ENCODE results near the gene EBI3. TPM values are rescaled to one million over a fixed set of nuclear protein-coding genes. Genes with fewer than 3 reads are reported as not detected.

EBI3 gene
- total RNA-seq, 1 experiment from 2014 or later, result 3.0 TPM

DNA sequence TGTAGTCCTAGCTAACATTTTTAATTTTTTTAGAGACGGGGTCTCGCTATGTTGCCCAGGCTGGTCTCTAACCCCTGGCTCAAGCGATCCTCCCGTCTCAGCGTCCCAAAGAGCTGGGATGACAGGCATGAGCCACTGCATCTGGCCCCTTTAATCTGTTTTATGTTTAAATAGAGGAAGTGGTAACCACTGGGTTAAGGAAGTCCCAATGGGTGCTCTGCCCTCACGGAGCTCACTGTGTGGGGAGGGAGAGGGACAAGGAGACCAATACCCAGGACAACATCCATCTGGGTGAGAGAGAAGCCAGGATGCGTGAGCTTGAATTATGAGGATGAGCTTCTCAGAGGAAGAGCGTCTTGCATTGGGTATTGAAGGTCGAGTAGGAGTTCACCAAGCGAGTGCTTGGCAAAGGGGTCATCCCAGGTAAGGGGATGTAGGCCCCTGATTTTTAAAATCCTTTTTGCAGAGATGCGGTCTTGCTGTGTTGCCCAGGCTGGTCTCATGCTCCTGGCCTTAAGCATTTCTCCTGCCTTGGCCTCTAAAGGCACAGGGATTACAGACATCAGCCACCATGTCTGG is 31.4 kb downstream of the EBI3 start:
- Histone ChIP-seq H3K9me3 (ENCODE audit: control insufficient read depth, insufficient read depth, low read depth, low read length) (no peaks in the 10 kb centered on the region), H3K27ac (ENCODE audit: low read length) (no peak overlapping the region), H3K4me1 (ENCODE audit: control insufficient read depth, insufficient read depth, low read length) (no peaks in the 10 kb centered on the region), H3K36me3 (ENCODE audit: control insufficient read depth, insufficient read depth, low read length) (no peaks in the 10 kb centered on the region), H3K4me3 (ENCODE audit: low read depth in 2 of 2, low read length in 2 of 2) (no peak overlapping the region), H3K27me3 (ENCODE audit: control insufficient read depth, insufficient read depth, low read length) (no peaks in the 10 kb centered on the region)
- ChIA-PET POLR2A (no interaction called here), CTCF (interaction anchor here (0.6 kb wide), 1 partner anchor 676 kb away, joined by 6 read pairs; the partner anchor contains the start of gene GIPC3)
- DNase-seq (ENCODE audit: low read depth, low spot score), result no peak
- ATAC-seq, result no peak
- no peak for TF ChIP-seq POLR2AphosphoS5 (IDR thresholded peaks at IDR 0.05; ENCODE audit: low read depth, low read length)
- intact Hi-C loops (cut with micrococcal nuclease; ENCODE audit: unreplicated experiment), result no loop called here
- in situ Hi-C loops (cut with HindIII; ENCODE audit: low pct_unique_long_range_greater_than_20kb, low sequenced_read_pairs), result no loop called here
- BruUV-seq (replicated peaks), result no TSS peak

DNA sequence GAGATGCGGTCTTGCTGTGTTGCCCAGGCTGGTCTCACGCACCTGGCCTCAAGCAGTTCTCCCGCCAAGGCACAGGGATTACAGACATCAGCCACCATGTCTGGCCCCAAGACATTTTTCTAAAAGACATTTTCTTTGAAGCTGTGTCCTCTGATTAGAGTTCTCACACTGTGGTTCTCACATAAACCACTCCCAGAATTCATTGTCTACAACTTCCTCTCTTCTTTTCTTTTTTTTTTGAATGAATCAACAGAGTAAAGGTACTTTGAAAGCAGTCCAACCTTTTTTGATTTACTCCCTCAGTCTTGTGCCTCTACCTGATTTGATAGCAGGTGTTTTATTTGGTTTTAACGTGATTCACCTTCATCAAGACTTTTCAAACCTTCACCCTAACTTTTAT is 35.5 kb downstream of the EBI3 start:
- Histone ChIP-seq H3K36me3 (ENCODE audit: control insufficient read depth, insufficient read depth, low read length) (no peaks in the 10 kb centered on the region), H3K27ac (ENCODE audit: low read length) (no peak overlapping the region), H3K9me3 (ENCODE audit: control insufficient read depth, insufficient read depth, low read depth, low read length) (no peaks in the 10 kb centered on the region), H3K4me3 (ENCODE audit: low read depth in 2 of 2, low read length in 2 of 2) (no peak overlapping the region), H3K27me3 (ENCODE audit: control insufficient read depth, insufficient read depth, low read length) (no peaks in the 10 kb centered on the region), H3K4me1 (ENCODE audit: control insufficient read depth, insufficient read depth, low read length) (no peaks in the 10 kb centered on the region)
- in situ Hi-C loops (cut with HindIII; ENCODE audit: low pct_unique_long_range_greater_than_20kb, low sequenced_read_pairs) (no loop called here), intact Hi-C loops (cut with micrococcal nuclease; ENCODE audit: unreplicated experiment) (no loop called here)
- DNase-seq (ENCODE audit: low read depth, low spot score) (no peak), ATAC-seq (no peak)
- ChIA-PET POLR2A (no interaction called here), CTCF (interaction anchor here (0.6 kb wide), 1 partner anchor 78 kb away, joined by 5 read pairs; no protein-coding TSS in a partner anchor)
- TF ChIP-seq SIN3A (IDR thresholded peaks at IDR 0.05; ENCODE audit: borderline replicate concordance, insufficient read depth, low read depth, low read length), result no peak
- TF ChIP-seq, protein P1, sequence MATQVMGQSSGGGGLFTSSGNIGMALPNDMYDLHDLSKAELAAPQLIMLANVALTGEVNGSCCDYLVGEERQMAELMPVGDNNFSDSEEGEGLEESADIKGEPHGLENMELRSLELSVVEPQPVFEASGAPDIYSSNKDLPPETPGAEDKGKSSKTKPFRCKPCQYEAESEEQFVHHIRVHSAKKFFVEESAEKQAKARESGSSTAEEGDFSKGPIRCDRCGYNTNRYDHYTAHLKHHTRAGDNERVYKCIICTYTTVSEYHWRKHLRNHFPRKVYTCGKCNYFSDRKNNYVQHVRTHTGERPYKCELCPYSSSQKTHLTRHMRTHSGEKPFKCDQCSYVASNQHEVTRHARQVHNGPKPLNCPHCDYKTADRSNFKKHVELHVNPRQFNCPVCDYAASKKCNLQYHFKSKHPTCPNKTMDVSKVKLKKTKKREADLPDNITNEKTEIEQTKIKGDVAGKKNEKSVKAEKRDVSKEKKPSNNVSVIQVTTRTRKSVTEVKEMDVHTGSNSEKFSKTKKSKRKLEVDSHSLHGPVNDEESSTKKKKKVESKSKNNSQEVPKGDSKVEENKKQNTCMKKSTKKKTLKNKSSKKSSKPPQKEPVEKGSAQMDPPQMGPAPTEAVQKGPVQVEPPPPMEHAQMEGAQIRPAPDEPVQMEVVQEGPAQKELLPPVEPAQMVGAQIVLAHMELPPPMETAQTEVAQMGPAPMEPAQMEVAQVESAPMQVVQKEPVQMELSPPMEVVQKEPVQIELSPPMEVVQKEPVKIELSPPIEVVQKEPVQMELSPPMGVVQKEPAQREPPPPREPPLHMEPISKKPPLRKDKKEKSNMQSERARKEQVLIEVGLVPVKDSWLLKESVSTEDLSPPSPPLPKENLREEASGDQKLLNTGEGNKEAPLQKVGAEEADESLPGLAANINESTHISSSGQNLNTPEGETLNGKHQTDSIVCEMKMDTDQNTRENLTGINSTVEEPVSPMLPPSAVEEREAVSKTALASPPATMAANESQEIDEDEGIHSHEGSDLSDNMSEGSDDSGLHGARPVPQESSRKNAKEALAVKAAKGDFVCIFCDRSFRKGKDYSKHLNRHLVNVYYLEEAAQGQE (IDR thresholded peaks at IDR 0.05; ENCODE audit: insufficient read depth in 1 of 2, low read depth in 2 of 2, low read length in 1 of 2), result no peak
- TF ChIP-seq, protein P2, sequence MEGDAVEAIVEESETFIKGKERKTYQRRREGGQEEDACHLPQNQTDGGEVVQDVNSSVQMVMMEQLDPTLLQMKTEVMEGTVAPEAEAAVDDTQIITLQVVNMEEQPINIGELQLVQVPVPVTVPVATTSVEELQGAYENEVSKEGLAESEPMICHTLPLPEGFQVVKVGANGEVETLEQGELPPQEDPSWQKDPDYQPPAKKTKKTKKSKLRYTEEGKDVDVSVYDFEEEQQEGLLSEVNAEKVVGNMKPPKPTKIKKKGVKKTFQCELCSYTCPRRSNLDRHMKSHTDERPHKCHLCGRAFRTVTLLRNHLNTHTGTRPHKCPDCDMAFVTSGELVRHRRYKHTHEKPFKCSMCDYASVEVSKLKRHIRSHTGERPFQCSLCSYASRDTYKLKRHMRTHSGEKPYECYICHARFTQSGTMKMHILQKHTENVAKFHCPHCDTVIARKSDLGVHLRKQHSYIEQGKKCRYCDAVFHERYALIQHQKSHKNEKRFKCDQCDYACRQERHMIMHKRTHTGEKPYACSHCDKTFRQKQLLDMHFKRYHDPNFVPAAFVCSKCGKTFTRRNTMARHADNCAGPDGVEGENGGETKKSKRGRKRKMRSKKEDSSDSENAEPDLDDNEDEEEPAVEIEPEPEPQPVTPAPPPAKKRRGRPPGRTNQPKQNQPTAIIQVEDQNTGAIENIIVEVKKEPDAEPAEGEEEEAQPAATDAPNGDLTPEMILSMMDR (IDR thresholded peaks at IDR 0.05), result no peak
- no peak for TF ChIP-seq TCF7L2 (IDR thresholded peaks at IDR 0.05; ENCODE audit: low read depth, low read length)
- TF ChIP-seq POLR2AphosphoS5 (IDR thresholded peaks at IDR 0.05; ENCODE audit: low read depth, low read length), result no peak
- no TSS peak for BruUV-seq (replicated peaks)

DNA sequence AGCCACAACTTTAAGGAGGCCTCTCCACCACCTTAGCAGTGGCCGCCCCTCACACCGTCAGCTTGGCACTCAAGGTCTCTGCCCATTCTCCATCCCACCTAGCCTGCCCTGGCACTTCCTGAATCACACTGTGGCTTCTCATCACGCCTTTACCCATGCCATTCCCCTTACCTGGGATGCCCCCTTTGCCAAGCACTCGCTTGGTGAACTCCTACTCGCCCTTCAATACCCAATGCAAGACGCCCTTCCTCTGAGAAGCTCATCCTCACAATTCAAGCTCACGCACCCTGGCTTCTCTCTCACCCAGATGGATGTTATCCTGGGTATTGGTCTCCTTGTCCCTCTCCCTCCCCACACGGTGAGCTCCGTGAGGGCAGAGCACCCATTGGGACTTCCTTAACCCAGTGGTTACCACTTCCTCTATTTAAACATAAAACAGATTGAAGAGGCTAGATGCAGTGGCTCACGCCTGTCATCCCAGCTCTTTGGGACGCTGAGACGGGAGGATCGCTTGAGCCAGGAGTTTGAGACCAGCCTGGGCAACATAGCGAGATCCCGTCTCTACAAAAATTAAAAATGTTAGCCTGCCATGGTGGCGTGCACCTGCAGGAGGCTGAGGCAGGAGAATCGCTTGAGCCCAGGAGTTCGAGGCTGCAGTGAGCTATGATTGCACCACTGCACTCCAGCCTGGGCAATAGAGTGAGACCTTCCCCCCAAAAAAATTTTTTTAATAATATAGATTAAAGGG is 37.1 kb downstream of the EBI3 start:
- Histone ChIP-seq H3K4me1 (ENCODE audit: control insufficient read depth, insufficient read depth, low read length) (no peaks in the 10 kb centered on the region), H3K36me3 (ENCODE audit: control insufficient read depth, insufficient read depth, low read length) (no peaks in the 10 kb centered on the region), H3K9me3 (ENCODE audit: control insufficient read depth, insufficient read depth, low read depth, low read length) (no peaks in the 10 kb centered on the region), H3K27ac (ENCODE audit: low read length) (no peak overlapping the region), H3K4me3 (ENCODE audit: low read depth in 2 of 2, low read length in 2 of 2) (no peak overlapping the region), H3K27me3 (ENCODE audit: control insufficient read depth, insufficient read depth, low read length) (no peaks in the 10 kb centered on the region)
- no peak for ATAC-seq
- BruUV-seq (replicated peaks), result no TSS peak
- intact Hi-C loops (cut with micrococcal nuclease; ENCODE audit: unreplicated experiment) (loop anchor here (2.0 kb wide), 1 partner anchor 84 kb away; no protein-coding TSS in a partner anchor), in situ Hi-C loops (cut with HindIII; ENCODE audit: low pct_unique_long_range_greater_than_20kb, low sequenced_read_pairs) (no loop called here)
- CTCF ChIA-PET, result interaction anchor here (0.7 to 1.7 kb wide), 6 partner anchors 33 to 1052 kb away, joined by 3 to 15 read pairs (median 4); partner anchors contain the start of gene STAP2
- POLR2A ChIA-PET, result no interaction called here
- TF ChIP-seq SIN3A (IDR thresholded peaks at IDR 0.05; ENCODE audit: borderline replicate concordance, insufficient read depth, low read depth, low read length), result no peak
- TF ChIP-seq POLR2AphosphoS5 (IDR thresholded peaks at IDR 0.05; ENCODE audit: low read depth, low read length), result no peak
- TF ChIP-seq, protein P1 (IDR thresholded peaks at IDR 0.05; ENCODE audit: insufficient read depth in 1 of 2, low read depth in 2 of 2, low read length in 1 of 2), result no peak
- TF ChIP-seq, protein P2 (IDR thresholded peaks at IDR 0.05), result no peak
- no peak for TF ChIP-seq TCF7L2 (IDR thresholded peaks at IDR 0.05; ENCODE audit: low read depth, low read length)
- no peak for DNase-seq (ENCODE audit: low read depth, low spot score)

Measured in Panc1 (cell line).